ENCODE results near the gene ZCCHC13. TPM values are rescaled to one million over a fixed set of nuclear protein-coding genes. Genes with fewer than 3 reads are reported as not detected.
A peak's percentile ranks its signal among the peaks of the same experiment; 100 is the strongest.

ZCCHC13 gene
- total and polyA plus RNA-seq, 9 of the 15 experiments (the other 6 are each of a cell fraction or from before 2014, with no cell fraction given): not detected

GRCh38 chrX:74346088-74346487 is 42.1 kb downstream of the ZCCHC13 start (continued):
- TF ChIP-seq AFF4 (CRISPR knock-in tag; IDR thresholded peaks at IDR 0.05): no peak
- TF ChIP-seq FOXA3 (CRISPR knock-in tag; conservative IDR thresholded peaks at IDR 0.05 in 1 of 2, IDR thresholded peaks at IDR 0.05 in 1 of 2): no peak
- TF ChIP-seq TCF7L2 (IDR thresholded peaks at IDR 0.05; ENCODE audit: low read depth, low read length): no peak
- no peak for TF ChIP-seq ZNF224 (CRISPR knock-in tag; IDR thresholded peaks at IDR 0.05)
- peak; percentile 52 for TF ChIP-seq EP300 (IDR thresholded peaks at IDR 0.05; ENCODE audit: low read length)
- TF ChIP-seq BMI1 (IDR thresholded peaks at IDR 0.05; ENCODE audit: low read length): no peak
- TF ChIP-seq PRPF4 (IDR thresholded peaks at IDR 0.05; ENCODE audit: insufficient read depth, low read depth, low read length, poor library complexity, severe bottlenecking): no peak
- TF ChIP-seq MITF (IDR thresholded peaks at IDR 0.05): no peak
- TF ChIP-seq MAFF (IDR thresholded peaks at IDR 0.05; ENCODE audit: low read length): peak; percentile 19; the same call in 1 of the 2 replicates
- TF ChIP-seq ARID3A (IDR thresholded peaks at IDR 0.05; ENCODE audit: borderline replicate concordance, low read depth, low read length): no peak
- TF ChIP-seq ZNF655 (CRISPR knock-in tag; IDR thresholded peaks at IDR 0.05): no peak
- no peak for TF ChIP-seq ZNF592 (IDR thresholded peaks at IDR 0.05)
- no peak for TF ChIP-seq ELF2 (CRISPR knock-in tag; IDR thresholded peaks at IDR 0.05)
- no peak for TF ChIP-seq ZNF316 (IDR thresholded peaks at IDR 0.05)
- no peak for TF ChIP-seq RFX7 (CRISPR knock-in tag; IDR thresholded peaks at IDR 0.05)
- TF ChIP-seq MXI1 (IDR thresholded peaks at IDR 0.05; ENCODE audit: low read depth, low read length): no peak
- no peak for TF ChIP-seq ZNF584 (CRISPR knock-in tag; IDR thresholded peaks at IDR 0.05; ENCODE audit: low read depth)

Data from K562 (cell line).